DMS79 treated with DMSO at 0.1 percent for 48 hours (cell line): ENCODE data around the gene ALDH18A1.
"Not testable (repeated sequence)": the region's sequence is repeated elsewhere in the genome, so short reads cannot be mapped to it uniquely, and the experiment has no call there.

ENCODE experiments used
- DNase-seq: peaks from one replicate; lab custom pipeline; 2025; lab: John Stamatoyannopoulos, UW

ALDH18A1 gene

GRCh38 chr10:95650232-95650631 lies 6.3 kb downstream of the ALDH18A1 start:
- no peak for DNase-seq

GRCh38 chr10:95648138-95648537 lies 8.4 kb downstream of the ALDH18A1 start:
- no peak for DNase-seq

GRCh38 chr10:95646160-95646559 lies 10.4 kb downstream of the ALDH18A1 start:
- no peak for DNase-seq

DNA sequence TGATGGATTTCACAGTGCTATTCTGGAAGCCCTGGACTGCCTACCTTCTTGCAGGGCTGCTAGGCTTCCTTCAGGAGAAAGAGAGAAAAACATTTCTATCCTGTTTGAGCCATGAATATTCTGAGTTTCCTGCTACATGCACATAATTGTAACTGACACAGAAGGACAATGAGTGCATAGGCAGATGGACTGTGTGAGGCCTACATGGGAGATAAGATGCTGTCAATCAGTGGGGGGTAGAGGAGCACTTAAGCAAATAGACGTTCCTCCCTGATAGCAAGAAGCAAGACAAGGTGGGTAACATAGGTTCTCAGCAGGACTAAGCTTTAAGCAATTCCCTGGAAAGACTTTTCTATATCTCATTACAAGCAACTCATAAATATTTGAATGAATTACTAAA lies 11.6 kb downstream of the ALDH18A1 start:
- no peak for DNase-seq

GRCh38 chr10:95640891-95641315 lies 15.6 kb downstream of the ALDH18A1 start:
- no peak for DNase-seq

DNA sequence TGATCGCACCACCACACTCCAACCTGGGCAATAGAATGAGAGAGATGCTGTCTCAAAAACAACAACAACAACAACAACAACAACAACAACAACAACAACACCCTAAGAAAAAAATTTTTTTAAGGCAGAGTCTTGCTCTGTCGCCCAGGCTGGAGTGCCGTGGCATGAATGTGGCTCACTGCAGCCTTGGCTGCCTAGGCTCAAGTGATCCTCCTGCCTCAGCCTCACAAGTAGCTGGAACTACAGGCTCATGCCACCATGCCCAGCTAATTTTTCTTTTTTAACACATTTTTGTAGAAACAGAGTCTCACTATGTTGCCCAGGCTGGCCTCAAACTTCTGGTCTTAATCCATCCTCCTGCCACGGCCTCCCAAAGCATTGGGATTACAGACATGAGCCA lies 18.6 kb downstream of the ALDH18A1 start:
- no peak for DNase-seq

GRCh38 chr10:95637140-95637539 lies 19.4 kb downstream of the ALDH18A1 start:
- DNase-seq, result no peak

DNA sequence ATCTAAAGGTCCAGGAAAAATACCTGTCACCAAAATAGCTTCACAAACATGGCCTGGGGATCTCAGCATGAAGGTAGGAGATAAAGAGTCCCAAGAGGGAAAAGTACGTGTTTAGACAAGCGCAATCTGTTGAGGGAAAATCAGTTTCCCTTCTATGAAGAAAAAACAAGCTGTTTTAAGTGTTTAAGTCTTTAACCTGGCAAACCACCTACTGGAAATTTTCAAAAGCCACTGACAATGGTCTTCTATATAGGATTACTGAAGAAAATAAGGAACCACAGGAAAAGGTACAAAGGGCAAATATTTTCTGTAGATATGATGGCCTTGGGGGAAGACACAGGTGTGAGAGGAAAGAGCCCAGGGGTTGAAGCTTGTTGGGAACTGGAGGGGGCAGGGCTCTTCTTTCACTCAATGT lies 21.2 kb downstream of the ALDH18A1 start:
- no peak for DNase-seq

DNA sequence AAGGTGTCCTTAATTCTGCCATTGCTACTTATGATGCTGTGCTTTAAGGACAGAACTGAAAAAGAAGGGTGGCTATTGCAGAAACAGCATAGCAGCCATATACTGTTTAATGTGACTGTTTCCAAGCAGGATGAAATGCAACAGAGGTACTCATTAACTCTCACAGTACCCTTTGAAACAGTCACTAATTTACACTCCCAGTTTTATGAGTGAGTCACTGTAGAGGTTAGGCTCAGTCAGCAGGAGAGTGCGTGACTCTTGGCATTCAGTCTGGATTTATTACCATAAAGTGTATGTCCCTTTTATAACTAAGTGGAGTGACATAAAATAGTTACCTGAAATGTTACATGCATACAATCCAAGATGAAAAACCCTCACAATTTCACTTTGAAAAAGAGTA lies 27.7 kb downstream of the ALDH18A1 start:
- DNase-seq, result no peak

GRCh38 chr10:95626500-95626899 lies 30.0 kb downstream of the ALDH18A1 start:
- no peak for DNase-seq

DNA sequence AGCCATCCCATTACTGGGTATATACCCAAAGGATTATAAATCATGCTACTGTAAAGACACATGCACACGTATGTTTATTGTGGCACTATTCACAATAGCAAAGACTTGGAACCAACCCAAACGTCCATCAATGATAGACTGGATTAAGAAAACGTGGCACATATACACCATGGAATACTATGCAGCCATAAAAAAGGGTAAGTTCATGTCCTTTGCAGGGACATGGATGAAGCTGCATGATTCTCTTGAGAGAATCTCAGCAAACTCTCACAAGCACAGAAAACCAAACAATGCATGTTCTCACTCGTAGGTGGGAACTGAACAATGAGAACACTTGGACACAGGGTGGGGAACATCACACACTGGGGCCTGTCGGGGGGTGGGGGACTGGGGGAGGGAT lies 36.1 kb downstream of the ALDH18A1 start:
- not testable (repeated sequence) for DNase-seq

GRCh38 chr10:95618101-95618500 lies 38.4 kb downstream of the ALDH18A1 start:
- no peak for DNase-seq

DNA sequence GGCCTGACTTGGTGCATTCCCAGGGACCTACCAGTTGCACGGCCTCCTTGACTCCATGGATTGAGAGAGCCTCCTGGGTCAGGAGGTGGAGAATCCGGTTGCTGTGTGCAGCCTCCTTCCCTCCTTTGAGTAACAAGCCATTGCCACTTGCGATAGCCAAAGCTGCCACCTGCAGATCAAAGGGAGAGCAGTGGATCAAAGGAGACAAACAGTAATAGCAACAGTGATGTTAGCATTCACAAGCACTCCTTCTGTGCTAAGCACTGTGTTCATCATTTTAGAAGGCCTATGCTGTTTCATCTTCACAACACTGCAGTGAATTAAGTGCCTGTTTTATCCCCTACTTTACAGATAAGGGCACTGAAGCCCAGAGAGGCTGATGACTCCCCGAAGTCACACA lies 40.1 kb downstream of the ALDH18A1 start:
- no peak for DNase-seq

DNA sequence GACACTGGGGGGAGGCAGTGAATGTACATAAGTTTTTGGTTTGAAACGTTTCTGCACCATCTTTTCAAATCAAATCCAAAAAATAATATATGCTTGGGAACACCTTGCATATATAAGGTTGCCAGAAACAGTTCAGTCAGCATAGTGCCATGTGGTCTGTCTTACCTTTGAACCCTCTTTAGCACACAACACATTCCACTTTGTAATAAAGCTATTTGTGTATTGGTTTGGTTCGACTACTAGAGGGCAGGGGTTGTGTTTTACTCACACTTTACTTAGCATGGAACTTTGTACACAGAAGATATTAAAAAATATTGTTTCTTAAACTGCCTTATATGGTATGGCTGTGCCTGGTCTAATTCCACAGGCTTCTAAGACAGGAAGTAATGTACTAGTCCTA lies 43.2 kb downstream of the ALDH18A1 start:
- no peak for DNase-seq

DNA sequence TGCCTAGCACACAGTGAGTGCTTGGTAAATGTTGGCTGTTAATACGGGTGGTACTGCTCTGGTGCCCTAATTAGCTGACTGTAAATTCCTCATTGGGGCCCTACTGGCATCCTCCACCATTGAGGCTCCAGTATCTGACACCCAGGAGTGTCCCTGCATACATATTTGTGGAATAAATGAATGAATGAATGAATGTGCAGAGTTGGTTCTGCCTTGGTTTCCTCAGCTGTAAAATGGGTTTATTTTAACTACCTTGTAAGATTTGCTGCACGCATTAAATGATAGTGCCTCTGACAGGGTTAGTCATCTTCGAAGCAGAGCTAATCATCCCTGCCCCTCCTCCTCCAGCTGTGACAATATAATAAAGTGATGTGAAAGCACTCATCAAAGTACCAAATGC lies 45.8 kb downstream of the ALDH18A1 start:
- no peak for DNase-seq

DNA sequence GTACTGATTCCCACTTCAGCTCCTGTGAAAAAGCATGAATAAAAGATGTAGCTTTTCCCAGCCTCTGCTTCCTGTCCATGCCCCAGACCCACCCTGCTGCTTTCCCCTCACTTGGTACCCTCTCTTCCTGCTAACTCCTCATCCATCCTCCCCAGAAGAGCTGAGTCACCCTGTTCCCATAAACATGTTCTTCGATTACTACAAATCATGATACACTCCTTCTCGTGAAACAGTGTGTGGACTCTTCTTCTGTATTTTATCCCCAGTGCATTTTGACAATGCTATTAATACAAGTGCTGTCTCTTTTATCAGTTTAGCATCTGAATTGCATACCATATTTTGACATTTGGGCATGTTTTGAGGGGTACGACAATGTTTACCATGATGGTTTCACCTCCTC lies 49.6 kb downstream of the ALDH18A1 start:
- no peak for DNase-seq

DNA sequence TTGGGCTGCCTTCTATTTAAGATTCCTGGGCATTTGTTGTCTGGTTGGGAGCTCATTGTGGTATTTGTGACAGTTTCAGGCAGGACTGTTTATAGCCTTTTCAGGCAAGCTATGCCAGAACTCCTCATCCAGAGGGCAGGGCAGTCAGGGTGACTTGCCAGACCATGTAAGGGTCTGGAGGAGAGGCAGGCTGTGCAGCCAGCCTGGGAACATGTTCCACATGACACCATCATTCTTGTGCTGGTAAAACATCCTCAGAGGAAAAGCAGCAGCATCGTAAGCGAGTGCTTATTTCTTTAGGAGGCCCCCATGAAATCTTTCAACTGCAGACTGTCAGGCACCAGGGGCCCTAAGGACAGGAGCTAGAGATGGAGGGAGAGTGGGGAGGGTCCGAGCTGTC lies 51.3 kb downstream of the ALDH18A1 start:
- DNase-seq, result no peak

- no peak for DNase-seq
Measured at GRCh38 chr10:95604630-95605029, 51.9 kb downstream of the ALDH18A1 start.

- no peak for DNase-seq
Measured at GRCh38 chr10:95602382-95602781, 54.1 kb downstream of the ALDH18A1 start.

- DNase-seq, result peak; percentile 10
Measured at GRCh38 chr10:95601116-95601719, 55.3 kb downstream of the ALDH18A1 start.

DNA sequence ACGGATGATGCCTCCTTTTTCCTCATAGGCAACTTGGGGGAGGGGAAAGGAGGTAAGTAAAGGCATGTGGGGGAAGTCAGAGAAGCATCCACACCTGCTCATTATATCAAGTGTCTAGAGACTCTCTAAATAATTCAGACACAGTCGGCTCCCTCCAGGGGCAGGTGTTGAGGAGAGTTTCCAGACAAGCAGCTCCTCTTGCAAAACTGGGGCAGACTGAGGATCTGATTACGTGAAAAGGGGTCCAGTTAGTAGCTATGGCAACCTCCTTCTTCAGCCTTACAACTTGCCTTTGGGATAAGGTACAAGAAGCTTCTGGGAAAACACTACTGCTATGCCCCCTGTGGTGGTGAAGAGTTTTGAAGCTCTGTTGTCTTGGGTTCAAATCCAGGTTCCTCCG lies 56.4 kb downstream of the ALDH18A1 start:
- no peak for DNase-seq

DNA sequence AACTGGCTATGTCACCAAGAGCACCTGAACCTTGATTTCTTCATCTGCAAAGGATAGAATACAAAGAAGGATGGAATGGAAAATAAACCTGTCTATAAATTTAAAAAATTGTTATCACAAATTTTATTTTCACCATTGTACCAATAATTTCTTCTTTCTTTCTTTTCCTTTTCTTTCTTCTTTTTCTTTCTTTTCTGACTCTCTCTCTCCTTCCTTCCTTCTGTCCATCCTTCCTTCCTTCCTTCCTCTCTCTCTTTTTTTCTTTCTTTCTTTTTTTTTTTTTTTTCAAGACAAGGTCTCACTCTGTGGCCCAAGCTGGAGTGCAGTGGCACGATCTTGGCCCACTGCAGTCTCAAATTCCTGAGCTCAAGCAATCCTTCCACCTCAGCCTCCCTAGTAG lies 58.7 kb downstream of the ALDH18A1 start:
- no peak for DNase-seq

DNA sequence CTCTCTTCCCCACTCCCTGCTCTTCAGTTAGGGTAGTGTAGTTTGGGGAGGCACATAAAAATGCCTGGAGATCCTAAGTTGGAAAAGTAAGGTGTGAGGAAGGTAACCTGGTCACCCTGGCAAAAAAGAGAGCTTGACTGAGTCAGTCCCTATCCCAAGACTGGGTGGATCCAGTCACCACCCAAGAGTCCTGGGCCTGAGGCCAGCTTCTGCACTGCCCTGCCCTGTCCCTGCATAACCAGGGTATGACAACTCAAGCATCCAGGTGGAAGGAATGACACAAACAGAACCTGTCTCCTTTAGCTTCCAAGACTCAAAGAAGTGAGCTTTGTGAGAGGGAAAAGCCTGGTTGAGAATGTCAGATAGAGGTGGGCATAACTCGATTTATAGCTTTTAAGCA lies 68.5 kb downstream of the ALDH18A1 start:
- no peak for DNase-seq

DNA sequence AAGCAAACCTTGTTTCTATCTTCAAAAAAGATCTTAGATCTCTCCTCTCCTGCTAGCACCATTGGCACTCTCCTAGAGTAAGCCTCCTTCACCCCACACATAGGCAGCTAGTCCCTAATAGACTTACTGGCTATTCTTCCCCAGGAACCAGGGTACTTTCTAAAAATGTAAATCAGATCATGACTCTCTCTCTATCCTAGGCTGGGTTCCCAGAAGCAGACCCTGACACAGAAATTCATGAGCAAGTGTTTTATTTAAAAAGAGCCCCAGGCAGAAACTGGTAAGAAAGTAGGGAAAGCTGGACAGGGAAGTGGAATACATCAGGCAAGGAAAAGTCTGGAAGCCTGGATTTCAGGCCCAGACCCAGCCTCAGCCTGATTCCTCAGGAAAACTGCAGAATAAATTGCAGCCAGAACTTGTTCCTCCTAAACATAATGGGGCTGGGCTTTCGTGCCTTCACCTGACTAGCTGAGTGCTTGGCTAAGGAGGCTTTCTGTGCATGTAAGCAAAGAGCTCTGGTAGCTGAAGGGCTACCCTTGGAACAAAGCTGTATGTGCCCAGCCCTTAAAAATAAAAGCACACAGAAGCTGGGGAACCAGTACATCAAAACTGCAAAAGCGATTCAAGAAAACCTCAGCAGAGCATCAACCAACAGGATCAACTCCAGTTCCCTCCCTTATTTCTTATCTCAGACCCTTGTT lies 76.5 kb downstream of the ALDH18A1 start:
- no peak for DNase-seq
